Measurements from ENCODE around the gene ZBTB2. TPM values are rescaled to one million over a fixed set of nuclear protein-coding genes. Genes with fewer than 3 reads are reported as not detected.
A peak's percentile ranks its signal among the peaks of the same experiment; 100 is the strongest.

Gene ZBTB2
- total RNA-seq, 1 experiment from 2014 or later: 16.2 TPM

GRCh38 chr6:151379933-151380847 lies 11.2 kb downstream of the ZBTB2 start:
- CTCF ChIA-PET: no interaction called here
- ATAC-seq: no peak

GRCh38 chr6:151377095-151377494 lies 14.3 kb downstream of the ZBTB2 start:
- no TSS peak for BruUV-seq (replicated peaks)
- DNase-seq (ENCODE audit: low read depth, low spot score) (no peak), ATAC-seq (no peak)
- in situ Hi-C loops (cut with HindIII; ENCODE audit: low pct_unique_long_range_greater_than_20kb, low sequenced_read_pairs): no loop called here
- Histone ChIP-seq H3K27me3 (ENCODE audit: control insufficient read depth, insufficient read depth, low read length) (no peaks in the 10 kb centered on the region), H3K27ac (ENCODE audit: low read length) (no peak overlapping the region), H3K4me1 (ENCODE audit: control insufficient read depth, insufficient read depth, low read length) (peaks cover 10% of the 10 kb centered on the region), H3K36me3 (ENCODE audit: control insufficient read depth, insufficient read depth, low read length) (no peaks in the 10 kb centered on the region), H3K4me3 (ENCODE audit: low read depth in 2 of 2, low read length in 2 of 2) (no peak overlapping the region), H3K9me3 (ENCODE audit: control insufficient read depth, insufficient read depth, low read depth, low read length) (no peaks in the 10 kb centered on the region)
- ChIA-PET POLR2A (no interaction called here), CTCF (no interaction called here)
- intact Hi-C loops (cut with micrococcal nuclease; ENCODE audit: unreplicated experiment): no loop called here
- TF ChIP-seq CTCF (IDR thresholded peaks at IDR 0.05) (no peak), SIN3A (IDR thresholded peaks at IDR 0.05; ENCODE audit: borderline replicate concordance, insufficient read depth, low read depth, low read length) (no peak), TCF7L2 (IDR thresholded peaks at IDR 0.05; ENCODE audit: low read depth, low read length) (no peak), POLR2AphosphoS5 (IDR thresholded peaks at IDR 0.05; ENCODE audit: low read depth, low read length) (no peak), REST (IDR thresholded peaks at IDR 0.05; ENCODE audit: insufficient read depth in 1 of 2, low read depth in 2 of 2, low read length in 1 of 2) (no peak)

More at GRCh38 chr6:151379933-151380847, 11.2 kb downstream of the ZBTB2 start:
- POLR2A ChIA-PET: no interaction called here
- no peak for TF ChIP-seq TCF7L2 (IDR thresholded peaks at IDR 0.05; ENCODE audit: low read depth, low read length)
- no peak for TF ChIP-seq CTCF (IDR thresholded peaks at IDR 0.05)
- no peak for TF ChIP-seq POLR2AphosphoS5 (IDR thresholded peaks at IDR 0.05; ENCODE audit: low read depth, low read length)
- TF ChIP-seq REST (IDR thresholded peaks at IDR 0.05; ENCODE audit: insufficient read depth in 1 of 2, low read depth in 2 of 2, low read length in 1 of 2): no peak
- TF ChIP-seq SIN3A (IDR thresholded peaks at IDR 0.05; ENCODE audit: borderline replicate concordance, insufficient read depth, low read depth, low read length): no peak
- Histone ChIP-seq H3K4me3 (ENCODE audit: low read depth in 2 of 2, low read length in 2 of 2) (no peak overlapping the region), H3K27ac (ENCODE audit: low read length) (peak overlapping the region; percentile 46; the same call in 1 of the 2 replicates), H3K27me3 (ENCODE audit: control insufficient read depth, insufficient read depth, low read length) (no peaks in the 10 kb centered on the region), H3K36me3 (ENCODE audit: control insufficient read depth, insufficient read depth, low read length) (no peaks in the 10 kb centered on the region), H3K4me1 (ENCODE audit: control insufficient read depth, insufficient read depth, low read length) (no peaks in the 10 kb centered on the region), H3K9me3 (ENCODE audit: control insufficient read depth, insufficient read depth, low read depth, low read length) (no peaks in the 10 kb centered on the region)
- no TSS peak for BruUV-seq (replicated peaks)
- no peak for DNase-seq (ENCODE audit: low read depth, low spot score)
- in situ Hi-C loops (cut with HindIII; ENCODE audit: low pct_unique_long_range_greater_than_20kb, low sequenced_read_pairs): no loop called here
- intact Hi-C loops (cut with micrococcal nuclease; ENCODE audit: unreplicated experiment): no loop called here
